ENCODE results near the gene PLXNC1.
A peak's percentile ranks its signal among the peaks of the same experiment; 100 is the strongest.

Gene PLXNC1

DNA sequence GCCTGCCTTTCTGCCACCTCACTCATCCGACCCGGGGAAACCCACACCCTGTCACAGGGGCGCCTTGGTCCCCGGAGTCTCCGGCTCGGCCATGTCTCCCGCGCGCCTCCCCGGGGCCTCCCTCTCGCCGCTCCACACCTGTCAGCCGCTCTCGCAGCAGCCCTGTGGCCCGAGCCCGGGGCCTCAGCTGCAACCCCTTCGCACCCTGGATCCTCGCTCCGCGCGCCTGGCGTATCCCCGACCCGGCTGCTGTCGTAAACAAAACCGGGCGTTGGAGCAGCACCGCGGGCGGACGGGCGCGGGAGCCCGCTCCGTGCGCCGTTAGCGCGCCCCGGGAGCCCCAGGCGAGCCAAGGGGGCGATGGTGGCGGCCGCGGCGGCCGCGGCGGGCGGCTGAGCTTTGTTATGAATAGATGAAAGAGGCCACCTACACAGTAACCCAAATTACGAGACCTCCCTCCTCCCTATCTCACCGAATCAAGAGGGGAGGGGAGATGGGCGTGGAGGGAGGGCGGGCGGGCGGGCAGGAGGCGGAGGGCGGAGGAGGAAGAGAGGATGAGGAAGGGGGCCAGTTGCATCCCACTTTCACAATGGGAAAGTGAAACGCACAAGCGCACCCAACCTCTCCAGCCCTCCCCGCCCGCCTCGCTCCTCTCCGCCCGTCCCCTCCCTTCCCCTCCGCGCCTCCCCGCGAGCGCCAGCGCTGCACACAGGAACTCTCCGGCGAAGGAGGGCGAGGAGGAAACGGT lies at the start of gene PLXNC1:
PLXNC1 (plus strand) TSS at position 587 of the 748 bp plus-strand sequence. CDS start 395 bp downstream, outside the sequence.
- DNase-seq (ENCODE audit: low read depth in 2 of 3, low spot score in 2 of 3): peak; percentile 45 to 54 (median 46)

DNA sequence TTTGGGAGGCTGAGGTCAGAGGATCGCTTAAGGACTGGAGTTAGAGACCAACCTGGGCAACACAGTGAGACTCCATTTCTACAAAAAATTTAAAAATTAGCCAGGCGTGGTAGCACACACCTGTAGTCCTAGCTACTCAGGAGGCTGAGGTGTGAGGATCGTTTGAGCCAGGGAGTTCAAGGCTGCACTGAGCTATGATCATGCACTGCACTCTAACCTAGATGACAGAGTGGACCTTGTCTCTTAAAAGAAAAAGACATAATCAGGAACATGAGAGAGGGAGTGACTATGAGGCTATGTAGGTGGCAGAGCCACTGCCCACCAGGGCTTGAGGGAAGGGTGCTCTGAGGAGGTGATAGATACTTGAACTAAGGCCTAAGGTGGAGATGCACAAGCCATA lies 49.2 kb upstream of the PLXNC1 start:
- DNase-seq (ENCODE audit: low read depth in 2 of 3, low spot score in 2 of 3): no peak

DNA sequence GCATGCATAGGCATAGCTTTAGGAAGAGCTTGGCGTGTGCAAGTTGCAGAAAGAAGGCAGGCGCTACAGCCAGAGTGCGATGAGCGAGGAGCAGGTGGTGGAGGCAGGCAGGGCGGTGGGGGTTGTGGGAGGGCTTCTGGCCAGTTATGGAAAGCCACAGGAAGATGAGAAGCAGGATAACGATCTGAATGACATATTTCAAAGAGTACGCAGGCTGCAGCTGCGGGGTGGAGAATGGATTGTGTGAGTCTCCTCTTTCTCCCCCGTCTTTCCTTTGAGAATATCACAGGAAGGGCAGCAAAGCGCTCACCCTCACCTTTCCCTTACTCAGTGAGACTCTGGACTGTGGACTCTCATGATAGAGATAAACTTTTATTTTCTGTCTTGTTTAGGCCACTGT lies 48.7 kb upstream of the PLXNC1 start:
- no peak for DNase-seq (ENCODE audit: low read depth in 2 of 3, low spot score in 2 of 3)

DNA sequence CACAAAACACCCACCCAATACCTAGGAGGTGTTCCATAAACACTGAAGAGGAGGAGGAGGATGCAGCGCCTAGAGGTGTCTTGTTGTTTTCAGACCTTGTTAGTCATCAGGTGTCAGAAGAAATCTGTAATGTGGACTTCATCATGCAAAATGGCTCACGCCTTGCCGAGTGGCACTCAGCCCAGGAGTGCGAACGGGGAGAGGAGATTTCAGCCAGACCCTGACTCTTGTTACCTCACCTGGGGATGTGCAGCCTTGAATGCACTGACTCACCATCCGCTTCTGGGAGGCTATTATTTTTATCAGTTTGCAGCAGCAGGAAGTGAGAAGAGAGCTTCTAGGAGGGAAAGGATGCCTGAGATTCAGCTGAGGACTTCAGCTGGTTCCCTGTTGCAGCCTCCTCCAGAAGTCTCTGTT lies 48.2 kb upstream of the PLXNC1 start:
- no peak for DNase-seq (ENCODE audit: low read depth in 2 of 3, low spot score in 2 of 3)

- peak; percentile 55 to 77 (median 74) for DNase-seq (ENCODE audit: low read depth in 2 of 3, low spot score in 2 of 3)
Observed at GRCh38 chr12:94100990-94101737, 47.2 kb upstream of the PLXNC1 start.

- DNase-seq (ENCODE audit: low read depth in 2 of 3, low spot score in 2 of 3): peak; percentile 58 to 74 (median 59)
Observed at GRCh38 chr12:94101738-94102660, 46.4 kb upstream of the PLXNC1 start.

DNA sequence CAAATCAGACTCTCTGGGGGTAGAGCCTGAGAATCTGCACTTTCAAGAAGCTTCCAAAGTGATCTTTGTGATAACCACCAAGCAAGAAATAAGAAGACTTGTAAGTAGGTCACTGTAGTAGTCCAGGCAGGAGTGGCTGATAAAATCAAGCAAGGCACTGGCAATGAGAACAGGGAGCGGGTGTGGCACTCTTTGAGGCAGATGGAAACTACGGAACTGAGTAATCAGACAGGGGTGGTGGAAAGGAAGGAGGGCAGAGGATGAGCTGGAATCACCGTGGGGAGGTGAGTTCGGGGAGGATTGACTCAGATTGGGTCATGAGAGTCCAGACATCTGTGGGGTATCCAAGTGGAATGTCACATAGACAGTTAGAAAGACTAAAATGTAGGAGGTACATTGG lies 44.4 kb upstream of the PLXNC1 start:
- no peak for DNase-seq (ENCODE audit: low read depth in 2 of 3, low spot score in 2 of 3)

- no peak for DNase-seq (ENCODE audit: low read depth in 2 of 3, low spot score in 2 of 3)
Observed at GRCh38 chr12:94107910-94108309, 40.5 kb upstream of the PLXNC1 start.

GRCh38 chr12:94109160-94109559 lies 39.2 kb upstream of the PLXNC1 start:
- peak; percentile 14 to 50 (median 34) for DNase-seq (ENCODE audit: low read depth in 2 of 3, low spot score in 2 of 3)

DNA sequence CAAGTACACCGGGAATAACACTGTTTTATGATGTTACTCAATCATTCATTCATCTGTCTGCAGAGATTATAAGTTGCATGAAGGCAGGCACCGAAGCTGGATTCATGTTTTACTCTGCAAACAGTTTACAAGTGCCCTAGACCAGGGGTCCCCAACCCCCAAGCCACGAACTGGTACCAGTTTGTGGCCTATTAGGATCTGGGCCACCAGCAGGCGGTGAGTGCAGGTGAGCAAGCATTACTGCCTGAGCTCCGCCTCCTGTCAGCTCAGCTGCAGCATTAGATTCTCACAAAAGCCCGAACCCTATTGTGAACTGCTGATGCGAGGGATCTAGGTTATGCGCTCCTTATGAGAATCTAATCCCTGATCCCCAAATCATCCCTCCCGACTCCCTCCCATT lies 38.1 kb upstream of the PLXNC1 start:
- no peak for DNase-seq (ENCODE audit: low read depth in 2 of 3, low spot score in 2 of 3)

- no peak for DNase-seq (ENCODE audit: low read depth in 2 of 3, low spot score in 2 of 3)
Observed at GRCh38 chr12:94111302-94111701, 37.1 kb upstream of the PLXNC1 start.

- DNase-seq (ENCODE audit: low read depth in 2 of 3, low spot score in 2 of 3): no peak
Observed at GRCh38 chr12:94112121-94112520, 36.3 kb upstream of the PLXNC1 start.

- no peak for DNase-seq (ENCODE audit: low read depth in 2 of 3, low spot score in 2 of 3)
Observed at GRCh38 chr12:94114166-94114565, 34.2 kb upstream of the PLXNC1 start.

DNA sequence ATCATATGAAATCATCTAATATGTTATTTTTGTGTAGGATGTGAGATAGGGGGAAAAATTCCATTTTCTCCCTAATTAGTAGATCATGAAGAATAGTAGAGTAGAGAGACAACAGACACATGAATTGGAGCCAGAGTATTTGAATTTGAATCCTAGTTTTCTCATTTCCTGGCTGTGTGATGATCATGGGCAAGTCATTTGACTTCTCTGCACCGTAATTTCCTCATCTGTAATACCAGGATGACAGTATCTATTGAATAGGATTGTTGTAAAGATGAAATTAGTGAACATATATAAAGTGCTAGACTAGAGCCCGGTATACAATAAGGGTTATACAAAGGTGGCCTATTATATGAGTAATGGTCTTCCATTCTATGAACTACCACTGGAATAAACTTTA lies 32.2 kb upstream of the PLXNC1 start:
- no peak for DNase-seq (ENCODE audit: low read depth in 2 of 3, low spot score in 2 of 3)

DNA sequence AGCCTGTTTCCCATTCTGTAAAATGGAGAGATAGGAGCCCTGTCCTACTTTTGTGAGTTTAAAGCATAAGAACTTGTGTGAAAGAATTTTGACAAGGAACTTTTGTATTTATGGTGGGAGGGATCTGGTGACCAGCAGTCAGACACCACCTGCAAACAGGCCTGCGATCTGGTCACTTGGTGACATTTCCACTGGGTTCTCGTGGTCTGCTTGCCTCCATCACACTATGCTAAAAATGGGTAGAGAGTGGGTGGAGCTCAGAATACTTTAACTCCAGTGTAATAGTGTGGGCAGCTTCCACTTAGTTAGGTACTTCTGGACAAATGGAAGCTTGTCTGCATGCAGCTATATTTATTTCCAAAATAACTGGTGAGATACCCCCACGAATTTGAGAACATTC lies 26.5 kb upstream of the PLXNC1 start:
- no peak for DNase-seq (ENCODE audit: low read depth in 2 of 3, low spot score in 2 of 3)

DNA sequence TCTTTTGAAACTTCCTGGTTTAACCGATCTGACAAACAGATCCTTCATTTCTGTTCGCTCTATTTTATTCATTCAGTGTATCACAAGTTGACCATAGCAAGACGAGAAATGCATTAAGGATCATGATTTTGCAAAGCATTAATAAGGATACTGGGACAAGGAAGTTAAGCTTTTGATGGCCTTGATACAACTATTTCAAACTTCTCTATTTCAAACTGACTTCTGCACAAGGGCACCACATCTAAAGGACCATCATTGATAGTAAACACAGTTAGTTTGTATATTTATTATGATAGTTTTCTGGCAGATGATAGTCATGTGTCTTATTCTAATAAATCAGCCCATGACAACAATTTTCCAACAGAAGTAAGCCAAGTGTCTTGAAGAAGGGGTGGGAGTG lies 25.8 kb upstream of the PLXNC1 start:
- no peak for DNase-seq (ENCODE audit: low read depth in 2 of 3, low spot score in 2 of 3)

DNA sequence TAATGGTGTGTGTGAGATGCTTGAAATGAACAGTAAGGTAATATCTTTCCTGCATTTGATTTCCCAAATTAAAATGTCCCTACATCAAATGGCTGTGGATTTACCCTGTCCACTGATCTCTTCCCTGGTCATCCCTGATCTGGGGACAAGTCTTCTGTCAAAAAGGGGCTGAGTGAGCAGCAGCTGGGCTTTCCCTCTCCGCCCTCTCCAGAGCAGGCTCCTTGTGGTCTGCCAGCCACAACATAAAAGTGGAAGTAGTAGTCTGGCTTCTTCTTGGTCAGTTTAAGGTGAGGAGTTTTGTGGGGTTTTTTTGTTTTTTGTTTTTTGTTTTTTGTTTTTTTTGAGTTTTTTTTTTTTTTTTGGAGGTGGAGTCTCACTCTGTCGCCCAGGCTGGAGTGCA lies 25.2 kb upstream of the PLXNC1 start:
- DNase-seq (ENCODE audit: low read depth in 2 of 3, low spot score in 2 of 3): no peak

DNA sequence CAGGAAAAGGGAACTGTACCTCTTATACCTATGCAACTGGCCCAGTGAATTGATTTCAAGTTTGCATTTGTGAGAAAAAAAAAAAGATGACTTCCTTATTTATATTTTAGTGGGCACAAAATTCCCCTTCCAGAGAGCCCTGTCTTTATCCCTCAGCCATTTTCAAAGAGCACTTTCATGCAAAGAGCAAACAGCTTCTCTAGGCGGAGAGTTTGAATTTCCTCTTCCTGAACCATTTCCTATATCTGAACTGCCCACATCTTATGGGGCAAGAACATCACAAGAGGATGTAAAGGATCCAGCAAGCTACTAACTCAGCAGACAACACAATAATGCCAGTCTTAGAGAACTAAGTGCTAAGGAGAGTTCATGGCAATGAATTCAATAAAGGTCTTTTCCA lies 22.3 kb upstream of the PLXNC1 start:
- no peak for DNase-seq (ENCODE audit: low read depth in 2 of 3, low spot score in 2 of 3)

DNA sequence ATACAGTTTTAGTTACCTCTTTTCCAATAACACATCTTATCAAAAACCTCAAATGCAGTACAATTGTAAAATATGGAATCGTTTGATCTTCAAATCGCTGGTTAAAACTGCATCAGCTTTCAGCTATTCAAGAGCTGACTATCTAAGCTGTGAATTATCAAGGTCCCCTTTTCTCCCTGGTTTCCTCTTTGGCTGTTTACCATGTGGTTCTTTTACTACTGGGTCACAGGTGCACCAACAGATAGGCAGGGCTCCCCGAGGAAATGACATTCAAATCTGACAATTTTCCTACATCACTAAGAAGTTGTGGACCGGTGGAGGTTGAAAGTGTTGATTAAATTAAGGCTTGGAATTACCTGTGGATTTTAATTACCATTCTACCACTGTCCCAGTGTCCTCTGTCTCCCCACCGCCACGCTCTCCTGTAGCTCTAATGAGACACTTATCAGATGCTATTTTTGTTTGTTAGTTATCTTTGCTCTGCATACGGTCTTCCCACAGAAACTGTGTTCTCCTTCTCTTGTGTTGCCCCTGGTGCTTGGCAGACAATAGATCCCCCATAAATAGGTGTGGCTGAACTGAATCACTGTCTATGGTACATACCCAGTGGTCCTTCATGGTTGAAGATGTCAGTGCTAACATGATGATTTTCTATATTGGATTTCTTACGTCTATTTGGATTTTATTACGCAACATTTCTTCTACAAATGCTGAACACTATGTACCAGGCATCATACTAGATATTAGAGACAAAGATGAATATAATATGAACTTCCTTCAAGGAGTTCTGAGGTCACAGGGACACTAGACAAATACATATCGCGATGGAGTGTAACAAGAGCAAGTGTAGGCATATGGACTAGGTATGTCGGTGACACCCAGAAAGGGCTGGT lies 20.9 kb upstream of the PLXNC1 start:
- no peak for DNase-seq (ENCODE audit: low read depth in 2 of 3, low spot score in 2 of 3)

GRCh38 chr12:94128280-94128679 lies 20.1 kb upstream of the PLXNC1 start:
- no peak for DNase-seq (ENCODE audit: low read depth in 2 of 3, low spot score in 2 of 3)
